ENCODE data around the gene MLPH.

DNA sequence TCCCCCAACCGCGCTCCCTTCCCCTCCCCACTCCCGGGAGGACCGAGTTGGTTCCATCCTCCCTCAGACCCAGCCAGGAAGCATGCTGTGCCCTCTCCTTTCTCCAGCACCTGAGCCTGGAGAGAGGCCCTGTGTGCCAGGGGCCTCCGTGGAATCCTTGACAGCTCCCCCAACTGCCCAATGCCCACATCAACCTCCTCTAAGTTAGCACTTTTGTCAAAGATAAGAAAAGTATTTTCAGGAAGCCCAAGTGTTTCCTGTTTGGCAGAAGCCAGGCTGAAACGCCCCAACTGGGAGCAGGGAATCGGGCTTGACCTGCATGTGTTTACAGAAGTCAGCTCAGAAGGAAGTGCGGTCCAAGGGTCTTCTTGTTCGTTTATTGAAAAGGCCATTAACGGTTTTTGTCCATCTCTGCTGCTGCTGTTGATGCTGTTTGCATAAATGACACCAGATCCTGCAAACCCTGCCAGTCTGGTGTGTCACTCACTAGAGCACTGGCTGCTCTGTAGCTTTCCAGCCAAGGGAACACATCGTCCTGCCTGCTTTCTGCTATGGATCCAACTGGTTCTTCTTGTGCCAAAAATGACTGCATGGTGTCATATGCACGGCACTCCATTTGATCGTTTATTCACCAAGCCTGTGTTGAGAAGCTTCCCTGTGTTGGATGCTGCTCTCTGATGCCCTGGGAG lies 37.7 kb upstream of the MLPH start:
- TF ChIP-seq CTCF (IDR thresholded peaks at IDR 0.05) (no peak), POLR2A (IDR thresholded peaks at IDR 0.05; ENCODE audit: low read depth) (no peak), EP300 (IDR thresholded peaks at IDR 0.05) (no peak), POLR2AphosphoS5 (IDR thresholded peaks at IDR 0.05) (peak; percentile 66 to 79)
